ENCODE data around the gene OPA1.

- no peak for TF ChIP-seq CTCF (IDR thresholded peaks at IDR 0.05)
- TF ChIP-seq POLR2A (IDR thresholded peaks at IDR 0.05), result no peak
Measured at GRCh38 chr3:193714523-193715137, 121.6 kb downstream of the OPA1 start.
